Measurements from ENCODE around the gene RGS7BP.

The RGS7BP gene

DNA sequence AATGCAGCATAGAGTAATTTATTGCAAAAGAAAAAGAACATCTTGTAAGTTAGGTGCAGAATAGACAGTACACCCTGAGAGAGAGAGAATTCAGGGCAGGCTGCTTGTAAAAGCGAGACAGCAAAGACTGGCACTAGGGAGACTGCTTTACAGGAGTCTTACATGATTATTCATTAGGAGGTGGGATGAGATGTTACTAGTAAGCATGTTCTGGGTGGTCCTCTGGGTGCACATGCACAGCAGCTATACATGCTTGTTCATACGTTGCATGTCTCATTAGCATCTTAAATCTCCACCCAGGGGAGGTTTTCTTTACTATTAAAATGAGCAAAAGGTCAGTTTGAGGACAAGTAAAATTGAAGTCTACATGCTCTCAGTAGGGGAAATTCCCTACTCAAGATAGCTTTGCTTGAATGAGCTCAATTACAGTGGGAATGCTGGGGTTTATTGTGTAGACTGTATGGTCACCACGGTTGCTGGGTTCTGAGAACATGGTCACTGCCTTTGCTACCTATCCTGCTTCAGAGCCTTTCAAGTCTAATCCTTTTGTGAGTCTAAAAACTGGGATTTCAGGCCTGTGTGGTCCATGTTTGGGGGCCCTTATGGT is 60.6 kb downstream of the RGS7BP start:
- no peak for DNase-seq

DNA sequence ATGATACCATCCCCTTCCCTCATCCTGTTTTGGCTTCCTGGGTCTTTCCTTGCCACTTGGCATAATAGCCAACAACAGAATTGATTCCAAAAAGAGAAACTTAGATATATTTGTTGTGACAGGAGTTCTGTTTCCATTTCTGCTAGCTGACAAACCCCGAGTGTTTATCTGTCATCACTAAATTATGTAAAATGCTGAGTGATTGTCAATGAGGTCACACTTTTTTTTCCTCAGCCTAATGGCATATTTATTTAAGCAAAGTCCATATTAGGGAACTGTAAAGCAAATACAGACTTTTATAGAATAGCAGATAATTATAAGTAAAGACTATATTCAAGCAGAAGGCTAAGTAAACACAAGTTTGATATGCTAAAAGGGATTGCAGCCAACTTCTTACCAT is 64.0 kb downstream of the RGS7BP start:
- no peak for DNase-seq

DNA sequence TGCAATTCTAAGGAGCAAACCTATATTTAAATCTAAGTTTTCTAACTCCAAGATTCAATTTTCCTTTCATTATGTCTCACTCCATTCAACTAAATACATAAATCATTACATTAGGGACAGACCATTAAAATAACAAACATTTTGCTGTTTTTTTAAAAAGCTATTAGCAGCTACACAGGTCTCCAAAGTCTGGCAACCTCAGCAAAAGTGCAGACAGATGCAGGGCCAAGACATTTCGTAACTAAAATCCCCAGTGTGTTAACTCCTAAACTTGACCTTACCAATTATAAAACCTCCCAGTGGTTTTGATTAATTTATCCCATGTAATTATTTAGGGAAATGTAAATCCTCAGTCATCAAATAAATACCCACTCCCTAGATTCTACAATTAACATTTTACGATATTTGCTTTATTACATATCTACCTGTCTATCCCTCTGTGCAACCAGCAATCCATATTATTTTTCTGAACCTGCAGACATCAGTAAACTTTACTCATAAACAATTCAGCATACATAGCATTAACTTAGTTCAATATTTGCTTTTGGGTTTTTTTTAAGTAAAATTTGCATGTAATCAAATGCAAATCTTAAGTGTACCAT is 64.7 kb downstream of the RGS7BP start:
- no peak for DNase-seq

- no peak for DNase-seq
Measured at GRCh38 chr5:64575561-64575960, 69.7 kb downstream of the RGS7BP start.

DNA sequence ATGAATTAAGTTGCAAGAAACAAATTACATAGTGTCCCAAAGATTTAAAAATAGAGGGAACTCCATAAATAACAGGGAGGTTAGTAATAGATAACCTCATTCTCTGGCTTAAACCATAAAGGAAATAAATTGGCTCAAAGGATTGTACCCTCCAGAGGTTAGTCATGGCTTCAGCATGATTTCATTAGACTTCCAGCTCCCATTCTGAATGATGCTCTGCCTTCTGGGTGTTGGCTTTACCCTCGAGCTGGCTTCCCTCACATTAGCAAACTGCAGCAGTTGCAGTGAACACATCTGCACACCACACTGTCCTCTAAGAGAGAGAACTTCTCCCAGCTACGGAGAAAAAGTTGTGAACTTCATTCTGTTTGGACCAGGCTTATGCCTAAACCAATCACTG is 70.4 kb downstream of the RGS7BP start:
- DNase-seq: no peak

DNA sequence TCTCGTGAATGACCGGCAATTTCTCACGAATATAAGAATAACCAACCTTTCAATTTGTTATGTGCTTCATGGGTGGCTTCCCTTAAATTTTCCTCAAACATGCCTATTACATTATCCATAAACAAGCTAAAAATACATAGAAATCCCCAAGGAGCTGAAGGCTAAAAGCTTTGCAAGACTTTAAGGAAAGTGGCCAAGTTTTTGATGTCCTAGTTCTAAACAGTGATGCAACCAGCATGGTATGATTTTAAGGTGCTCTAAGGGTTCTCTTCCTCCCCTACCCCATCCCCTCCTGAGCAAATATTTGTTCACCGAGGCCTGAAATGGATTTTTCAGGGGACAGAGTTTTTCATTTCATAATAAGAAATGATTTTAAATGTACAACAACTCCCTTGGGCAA is 79.8 kb downstream of the RGS7BP start:
- no peak for DNase-seq

- no peak for DNase-seq
Measured at GRCh38 chr5:64587370-64587769, 81.6 kb downstream of the RGS7BP start.

DNA sequence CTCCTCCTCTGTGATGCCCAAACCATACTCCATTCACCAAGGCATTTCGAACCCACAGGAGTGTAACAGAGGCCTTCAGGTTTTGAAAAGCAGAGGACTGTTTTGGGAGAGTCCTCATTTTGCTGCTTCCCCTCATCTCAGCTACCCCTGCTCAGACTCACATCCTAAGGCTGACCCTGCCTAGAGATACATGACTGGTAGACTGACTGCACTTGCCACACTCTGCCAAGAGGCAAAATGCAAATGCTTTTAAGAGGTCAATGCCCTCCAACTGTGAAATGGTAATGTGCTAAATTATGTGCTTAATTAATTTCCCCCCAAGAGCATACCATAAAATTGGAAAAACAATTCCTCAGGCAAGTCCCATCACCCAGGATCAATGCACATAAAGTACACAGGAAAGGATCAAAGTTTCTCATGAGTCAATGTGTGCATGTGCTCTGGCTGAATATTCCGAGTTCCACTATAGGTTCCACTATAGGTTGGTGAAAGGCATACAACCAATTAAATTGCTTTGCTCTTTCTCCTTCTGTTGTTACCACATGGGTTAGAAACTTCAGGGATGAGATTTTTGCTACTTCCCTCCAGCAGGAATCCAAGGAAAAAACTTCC is 87.0 kb downstream of the RGS7BP start:
- no peak for DNase-seq

DNA sequence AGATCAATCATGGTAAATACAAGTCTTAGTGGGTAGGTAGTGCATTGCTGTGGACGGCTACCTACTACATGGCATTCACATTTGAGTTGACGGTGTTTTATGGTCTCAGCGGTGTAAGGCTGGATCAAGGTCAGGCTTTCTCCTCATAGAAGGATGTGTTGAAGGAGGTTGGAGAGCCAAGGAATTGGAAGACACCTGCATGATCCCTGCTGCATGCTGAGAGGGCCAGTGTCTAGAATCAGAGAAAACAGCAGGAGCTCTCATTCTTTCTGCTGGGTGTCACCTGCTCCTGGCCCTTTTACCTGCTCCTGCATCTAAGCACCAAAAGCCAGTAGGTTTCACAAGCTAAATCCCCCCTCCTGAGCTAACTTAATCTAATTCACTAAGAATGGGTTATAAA is 88.2 kb downstream of the RGS7BP start:
- no peak for DNase-seq

DNA sequence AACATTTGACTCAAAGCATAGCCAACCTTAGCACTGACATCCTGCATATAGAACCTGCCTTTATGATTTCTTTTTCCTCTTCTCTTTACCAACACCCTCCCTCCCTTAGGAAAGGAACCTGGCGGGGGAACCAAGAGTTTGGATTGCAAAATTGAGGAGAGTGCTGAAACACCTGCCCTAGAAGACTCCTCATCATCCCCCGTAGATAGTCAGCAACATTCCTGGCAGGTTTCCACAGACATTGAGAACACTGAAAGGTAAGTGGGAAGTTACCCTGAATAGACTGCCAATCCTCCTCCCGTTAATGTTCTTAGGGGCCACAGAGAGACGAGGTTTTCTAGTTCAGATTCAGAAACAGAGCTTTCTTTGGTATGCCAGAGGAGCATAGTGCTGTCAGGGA is 88.8 kb downstream of the RGS7BP start:
- DNase-seq: no peak

DNA sequence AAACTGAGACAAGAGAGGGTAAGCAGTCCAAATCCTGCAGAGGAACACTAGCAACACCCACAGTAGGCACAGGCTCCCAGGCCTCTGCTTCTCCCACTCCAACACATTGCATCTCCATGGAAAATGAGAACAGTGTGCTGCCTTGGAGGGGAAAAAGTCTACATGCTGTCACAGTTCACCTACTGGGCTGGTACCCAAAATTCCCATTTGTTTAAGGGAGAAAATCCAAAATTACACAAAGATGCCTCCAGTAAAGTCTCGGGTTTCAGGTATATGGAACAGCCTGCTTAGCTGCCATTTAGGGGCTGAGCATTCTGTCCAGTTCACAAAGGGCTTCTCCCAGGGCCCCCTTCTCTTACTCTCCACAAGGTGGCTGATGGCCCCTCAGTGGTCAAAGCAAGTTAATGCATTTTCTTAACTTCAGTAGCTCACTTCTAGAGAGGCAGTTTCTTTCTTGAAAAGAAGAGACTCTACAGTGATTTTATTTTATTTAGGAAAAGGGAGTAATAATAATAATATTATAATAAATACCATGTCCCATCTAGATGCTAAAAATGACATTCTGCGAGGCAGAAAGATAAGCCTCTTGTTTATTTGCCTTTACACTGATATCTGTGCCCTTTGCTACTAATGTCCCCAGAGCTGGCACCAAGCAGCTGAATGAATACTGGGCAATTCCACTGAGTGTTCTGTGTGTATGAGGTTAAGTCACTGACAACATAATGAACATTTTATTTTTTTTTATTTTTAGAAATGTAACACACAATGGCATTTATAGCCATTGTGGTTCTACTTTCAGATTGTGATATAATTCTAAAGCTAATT is 89.4 kb downstream of the RGS7BP start:
- no peak for DNase-seq

DNA sequence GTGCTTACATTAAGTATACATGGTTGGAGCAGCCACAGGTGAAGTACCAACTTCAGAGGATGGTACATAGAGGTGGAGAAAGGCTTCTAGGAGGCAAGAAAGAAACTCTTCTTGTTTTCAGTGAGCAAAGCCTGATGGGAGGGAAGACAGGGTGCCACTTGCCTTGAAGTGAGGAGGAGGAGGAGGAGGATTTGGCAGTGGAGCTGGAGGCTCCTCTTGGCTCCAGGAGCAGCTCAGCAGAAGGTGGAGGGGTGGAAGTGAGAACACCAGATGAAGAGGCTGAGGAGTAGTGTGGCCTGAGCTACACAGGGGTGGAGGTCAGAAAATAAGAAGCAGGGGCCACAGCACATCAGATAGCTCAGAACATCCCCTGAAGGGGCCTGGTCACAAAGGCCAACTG is 93.4 kb downstream of the RGS7BP start:
- no peak for DNase-seq

DNA sequence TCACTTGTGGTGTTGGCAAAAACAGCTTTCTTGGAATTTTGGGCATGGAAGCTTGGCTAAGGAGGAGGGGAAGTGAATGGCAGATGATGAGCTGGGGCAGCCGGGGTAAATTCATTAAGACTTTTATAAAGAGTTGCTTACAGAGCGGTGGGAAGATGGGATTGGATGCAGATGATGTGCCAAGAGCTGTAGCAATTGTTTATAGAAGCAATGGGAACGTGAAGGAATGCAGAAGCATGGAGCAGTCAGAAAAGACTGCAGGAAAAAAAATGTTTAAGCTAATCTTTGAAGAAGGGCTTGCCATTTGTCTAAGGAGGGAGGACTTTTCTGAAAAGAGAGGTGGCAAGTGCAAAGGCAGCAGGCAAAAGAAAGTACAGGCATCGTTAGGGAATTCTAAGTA is 97.9 kb downstream of the RGS7BP start:
- no peak for DNase-seq

DNA sequence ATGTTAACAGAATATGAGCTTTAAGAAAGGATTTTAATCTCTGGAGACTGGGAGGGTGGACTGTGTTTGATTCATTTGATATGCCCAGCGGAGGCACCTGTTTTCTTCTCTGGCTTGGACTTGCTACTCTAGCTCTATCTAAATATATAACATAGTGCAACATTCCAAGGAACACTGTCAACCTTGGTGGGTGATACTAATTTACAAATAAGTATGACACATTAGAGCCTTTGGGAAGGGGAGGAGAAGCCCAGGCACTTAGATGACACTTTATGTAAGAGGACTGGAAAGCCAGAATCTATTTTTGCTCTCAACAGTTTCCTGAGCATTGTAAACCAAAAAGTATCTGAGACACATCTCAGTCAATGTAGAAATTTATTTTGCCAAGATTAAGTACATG is 101.1 kb downstream of the RGS7BP start:
- DNase-seq: no peak

DNA sequence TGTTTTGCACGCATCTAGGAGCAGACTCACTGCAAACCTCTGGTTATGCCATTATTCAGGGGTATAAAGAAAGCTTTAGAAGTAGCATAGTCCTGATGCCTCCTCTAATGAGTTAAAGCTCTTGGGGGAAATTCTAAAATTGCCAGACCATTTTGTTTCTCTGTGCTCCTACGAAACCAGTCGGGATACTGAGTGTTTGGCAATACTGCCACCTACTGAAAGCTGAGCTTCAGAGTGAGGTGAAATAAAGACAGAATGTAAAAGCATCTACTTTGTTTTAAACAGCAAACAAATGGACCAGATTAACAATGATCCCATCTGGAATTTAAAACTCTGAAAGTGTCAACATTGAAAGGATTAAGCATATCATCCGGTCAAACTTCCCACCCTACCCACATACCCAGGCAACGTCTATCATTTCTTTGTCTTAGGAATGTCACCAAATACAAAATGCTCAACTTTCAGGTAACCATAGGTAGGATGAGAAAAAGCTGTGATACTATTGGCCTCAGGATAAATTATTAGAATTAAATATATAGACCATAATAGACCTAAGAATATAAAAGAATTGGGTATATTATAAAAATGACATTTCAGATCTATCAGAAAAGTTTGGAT is 106.6 kb downstream of the RGS7BP start:
- peak in 1 of 2 experiments; percentile 36 for DNase-seq

- no peak for DNase-seq
Measured at GRCh38 chr5:64615895-64616294, 110.1 kb downstream of the RGS7BP start.

GRCh38 chr5:64619609-64620008 is 113.8 kb downstream of the RGS7BP start:
- DNase-seq: no peak

GRCh38 chr5:64622991-64623390 is 117.2 kb downstream of the RGS7BP start:
- no peak for DNase-seq

DNA sequence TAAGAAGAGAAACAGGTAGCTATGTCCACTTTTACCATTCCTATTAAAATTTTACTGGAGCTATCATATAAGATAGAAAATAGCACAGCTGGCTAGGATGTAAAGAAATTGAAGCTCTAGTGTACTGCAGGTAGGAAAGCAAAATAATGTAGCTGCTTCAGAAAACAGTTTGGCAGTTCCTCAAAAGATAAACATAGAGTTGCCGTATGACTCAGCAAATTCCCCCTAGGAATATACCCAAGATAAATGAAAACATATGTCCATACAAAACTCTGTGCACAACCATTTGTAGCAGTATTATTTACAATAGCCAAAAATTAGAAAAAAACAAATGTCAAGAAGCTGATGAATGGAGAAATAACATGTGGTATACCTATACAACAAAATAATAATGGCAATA is 119.9 kb downstream of the RGS7BP start:
- DNase-seq: no peak

DNA sequence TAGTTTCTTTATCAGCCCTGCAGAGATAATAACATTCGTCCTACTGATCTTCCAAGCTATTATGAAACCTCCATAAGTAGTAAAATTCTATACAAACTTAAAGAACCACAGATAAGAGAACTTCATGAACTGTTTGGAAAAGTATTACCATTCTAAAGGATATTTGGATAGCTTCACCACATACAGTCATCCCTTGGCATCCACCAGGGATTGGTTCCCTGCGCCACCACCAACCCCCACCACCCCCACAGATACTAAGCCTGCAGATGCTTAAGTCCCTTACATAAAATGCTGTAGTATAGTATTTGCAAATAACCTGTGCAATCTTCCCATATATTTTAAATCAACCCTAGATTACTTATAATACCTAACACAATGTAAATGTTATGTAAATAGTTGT is 123.1 kb downstream of the RGS7BP start:
- no peak for DNase-seq

GRCh38 chr5:64629841-64630240 is 124.0 kb downstream of the RGS7BP start:
- DNase-seq: no peak

DNA sequence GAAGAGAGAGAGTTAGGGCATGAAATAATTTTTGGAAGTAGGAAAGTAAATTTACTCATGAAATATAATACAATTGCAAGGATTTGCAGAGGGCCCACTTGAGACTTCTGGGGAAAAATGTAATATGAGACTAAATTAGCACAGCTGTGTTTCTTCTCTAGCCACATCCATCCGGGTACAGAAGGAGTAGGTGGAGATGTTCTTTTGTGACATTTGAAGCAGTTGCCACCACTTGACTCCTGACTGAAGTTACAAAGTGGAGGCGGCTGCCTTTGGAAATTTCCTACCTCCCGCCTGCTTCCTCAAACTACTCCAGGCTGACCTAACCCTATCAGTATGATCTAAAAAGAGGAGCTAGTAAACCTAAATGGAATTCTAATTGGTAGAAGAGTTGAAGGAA is 126.4 kb downstream of the RGS7BP start:
- no peak for DNase-seq

DNA sequence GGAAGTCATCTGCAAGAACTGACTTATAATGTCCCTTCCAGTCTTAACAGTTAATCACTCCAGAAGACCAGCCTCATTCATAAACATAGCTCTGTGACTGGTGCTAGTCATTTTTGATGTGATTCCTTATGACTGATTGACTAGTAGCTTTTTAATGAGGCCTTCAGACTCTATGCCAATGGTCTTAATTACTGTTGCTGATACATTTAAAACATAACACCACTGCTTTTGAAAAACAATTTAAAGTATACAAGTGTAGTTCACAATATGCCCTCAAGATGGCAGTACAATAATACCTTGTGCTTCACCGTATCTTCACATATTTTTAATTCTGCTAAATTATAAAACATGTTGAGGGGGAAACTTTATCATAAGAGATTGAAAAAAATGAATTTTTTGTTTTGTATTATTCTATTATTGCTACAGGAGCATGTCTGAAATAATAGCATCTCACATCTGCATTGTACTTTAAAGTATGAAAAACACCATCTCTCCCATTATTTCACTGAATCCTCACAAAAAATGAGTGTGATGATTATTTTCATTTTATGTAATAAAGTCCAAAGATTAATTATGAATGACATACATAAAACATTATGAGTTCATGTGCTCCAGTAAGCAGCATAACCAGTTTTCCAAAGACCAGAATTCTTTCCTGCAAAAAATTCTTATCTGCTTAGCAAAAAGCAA is 129.3 kb downstream of the RGS7BP start:
- peak in 1 of 2 experiments; percentile 35 for DNase-seq
